Tongue (tissue), 2 donors: Measurements from ENCODE around the gene GGT6. TPM values are rescaled to one million over a fixed set of nuclear protein-coding genes. Genes with fewer than 3 reads are reported as not detected.
"Not testable (repeated sequence)": the region's sequence is repeated elsewhere in the genome, so short reads cannot be mapped to it uniquely, and the experiment has no call there.

ENCODE experiments used
- DNase-seq: peaks from one replicate; pipeline ENCODE4 v3.0.0-alpha.2; 2015
- total RNA-seq: library from RNA; depleted of rRNA; stranded (reverse); fragments of >200 nt; gene quantifications from one replicate; pipeline ENCODE4 v1.2.3, GENCODE V29; 2014

GGT6 gene, protein sequence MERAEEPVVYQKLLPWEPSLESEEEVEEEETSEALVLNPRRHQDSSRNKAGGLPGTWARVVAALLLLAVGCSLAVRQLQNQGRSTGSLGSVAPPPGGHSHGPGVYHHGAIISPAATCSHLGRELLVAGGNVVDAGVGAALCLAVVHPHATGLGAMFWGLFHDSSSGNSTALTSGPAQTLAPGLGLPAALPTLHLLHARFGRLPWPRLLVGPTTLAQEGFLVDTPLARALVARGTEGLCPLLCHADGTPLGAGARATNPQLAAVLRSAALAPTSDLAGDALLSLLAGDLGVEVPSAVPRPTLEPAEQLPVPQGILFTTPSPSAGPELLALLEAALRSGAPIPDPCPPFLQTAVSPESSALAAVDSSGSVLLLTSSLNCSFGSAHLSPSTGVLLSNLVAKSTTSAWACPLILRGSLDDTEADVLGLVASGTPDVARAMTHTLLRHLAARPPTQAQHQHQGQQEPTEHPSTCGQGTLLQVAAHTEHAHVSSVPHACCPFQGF
- total RNA-seq, result 10.5 TPM

DNA sequence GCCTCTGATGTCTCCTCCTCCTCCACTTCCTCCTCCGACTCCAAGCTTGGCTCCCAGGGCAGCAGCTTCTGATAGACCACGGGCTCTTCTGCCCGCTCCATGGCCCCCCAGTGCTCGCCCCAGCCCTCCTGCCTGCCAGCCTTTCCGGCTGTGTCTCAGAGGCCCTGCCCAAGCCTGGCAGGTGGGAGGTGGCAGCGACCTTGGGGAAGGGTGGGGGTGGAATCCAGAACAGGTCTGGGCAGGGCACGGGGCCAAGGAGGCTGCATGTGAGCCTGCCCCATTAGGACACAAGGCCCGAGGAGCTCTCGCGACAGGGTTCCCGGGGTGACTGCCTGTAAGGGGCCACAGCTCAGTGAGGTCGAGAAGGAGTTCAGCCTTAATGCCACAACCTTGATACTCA is at the start of gene GGT6:
GGT6 (minus strand) TSS at position 157 of the 400 bp plus-strand sequence; CDS start at position 101, 56 bp downstream.
- DNase-seq, result no peak

DNA sequence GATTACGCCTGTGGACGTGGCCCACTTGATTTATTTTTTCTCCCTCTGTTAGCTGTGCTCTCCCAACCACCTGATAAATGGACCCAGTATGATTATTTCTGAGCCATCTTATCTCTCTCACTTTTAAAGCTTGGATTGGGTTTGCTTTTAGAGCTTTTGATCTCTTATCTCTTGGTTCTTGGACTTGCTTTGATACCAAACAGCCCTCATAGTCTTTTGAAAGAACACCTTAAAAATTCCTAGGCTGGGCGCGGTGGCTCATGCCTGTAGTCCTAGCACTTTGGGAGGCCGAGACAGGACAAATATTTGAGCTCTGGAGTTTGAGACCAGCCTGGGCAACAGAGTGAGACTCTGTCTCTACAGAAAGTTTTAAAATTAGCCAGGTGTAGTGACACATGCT is 49.8 kb upstream of the GGT6 start:
- no peak for DNase-seq

DNA sequence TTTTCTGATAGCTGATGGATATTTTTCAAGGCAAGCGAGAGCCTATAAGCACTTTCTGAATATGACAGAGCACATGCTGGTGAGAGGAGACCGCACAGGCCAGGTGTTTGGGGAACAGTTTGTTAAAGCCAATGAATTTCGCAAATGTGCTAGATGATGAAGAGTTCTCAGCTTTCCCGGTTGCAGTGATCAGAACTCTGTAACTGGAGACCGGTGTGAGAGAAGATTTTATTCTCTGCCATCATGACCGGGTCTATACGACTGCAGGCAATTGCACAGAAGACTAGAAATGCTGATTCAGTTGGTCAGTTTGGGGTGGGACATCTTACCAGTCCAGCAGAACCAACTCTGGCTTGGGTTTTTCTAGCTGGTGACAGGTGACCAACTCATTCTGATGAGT is 49.4 kb upstream of the GGT6 start:
- DNase-seq, result no peak

DNA sequence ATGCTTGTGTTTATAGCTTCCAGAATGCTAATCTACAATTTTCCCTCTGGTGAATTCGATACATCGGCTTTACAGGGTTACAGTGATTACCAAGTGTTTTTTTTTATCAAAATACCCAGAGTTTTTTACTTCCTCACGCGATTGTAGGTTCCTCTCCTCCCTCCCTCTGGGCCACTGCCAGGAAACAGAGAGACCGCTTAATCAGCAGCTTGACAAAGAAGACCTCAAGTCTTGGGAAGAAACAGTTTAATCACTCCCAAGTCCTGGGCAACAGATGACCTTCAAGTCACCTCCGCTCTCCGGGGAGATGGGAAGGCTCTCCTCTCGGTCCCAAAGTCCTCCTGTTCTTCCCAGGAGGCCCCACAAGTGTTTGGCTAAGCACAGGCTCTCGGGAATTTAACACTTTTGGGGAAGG is 47.4 kb upstream of the GGT6 start:
- peak; percentile 81 for DNase-seq

DNA sequence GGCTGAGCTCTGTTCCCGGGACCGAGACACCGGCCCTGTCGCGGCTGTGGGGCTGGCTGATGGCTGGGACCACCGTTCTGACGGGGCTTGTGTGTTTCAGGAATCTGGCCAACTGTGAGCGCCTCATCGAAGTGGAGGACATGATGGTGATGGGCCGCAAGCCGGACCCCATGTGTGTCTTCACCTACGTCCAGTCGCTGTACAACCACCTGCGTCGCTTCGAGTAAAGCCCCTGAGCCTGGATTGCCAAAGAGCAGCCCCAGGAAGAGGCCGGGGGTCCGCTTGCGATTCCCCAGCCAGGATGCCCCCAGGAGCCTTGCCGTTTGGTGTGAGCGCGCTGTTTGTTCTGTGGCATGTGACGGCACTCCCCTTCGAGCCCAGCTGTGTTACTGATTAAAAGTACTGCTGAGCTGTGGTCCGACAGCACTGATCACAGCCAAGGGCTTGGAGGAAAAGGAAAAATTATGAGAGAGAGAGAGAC is 46.9 kb upstream of the GGT6 start:
- no peak for DNase-seq

DNA sequence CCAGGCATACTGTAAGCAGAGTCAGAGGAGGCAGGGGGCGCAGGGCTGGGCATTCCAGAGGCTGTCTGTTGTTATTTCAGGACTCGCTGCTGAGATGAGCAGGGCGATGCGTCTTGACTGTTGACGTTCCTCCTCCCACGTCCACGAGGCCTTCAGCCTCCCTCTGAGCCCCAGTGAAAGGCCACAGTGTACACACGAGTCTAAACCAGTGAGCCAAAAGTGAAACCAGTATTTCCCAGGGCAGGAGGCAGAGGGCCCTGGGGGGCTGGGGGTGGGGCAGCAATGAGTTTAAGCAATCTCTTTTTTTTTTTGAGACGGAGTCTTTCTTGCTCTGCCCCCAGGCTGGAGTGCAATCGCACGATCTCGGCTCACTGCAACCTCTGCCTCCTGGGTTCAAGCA is 45.4 kb upstream of the GGT6 start:
- DNase-seq, result no peak

DNA sequence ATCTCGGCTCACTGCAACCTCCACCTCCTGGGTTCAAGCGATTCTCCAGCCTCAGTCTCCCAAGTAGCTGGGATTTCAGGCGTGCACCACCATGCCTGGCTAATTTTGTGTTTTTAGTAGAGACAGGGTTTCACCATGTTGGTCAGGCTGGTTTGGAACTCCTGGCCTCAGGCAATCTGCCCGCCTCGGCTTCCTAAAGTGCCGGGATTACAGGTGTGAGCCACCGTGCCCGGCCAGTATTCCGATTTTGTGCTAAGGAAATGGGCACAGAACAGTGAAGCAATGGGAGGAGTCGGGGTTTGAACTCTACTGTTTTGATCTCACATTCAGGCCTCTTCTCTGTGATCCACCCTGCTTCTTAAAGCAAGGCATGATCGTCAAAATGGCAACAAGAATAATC is 44.4 kb upstream of the GGT6 start:
- not testable (repeated sequence) for DNase-seq

DNA sequence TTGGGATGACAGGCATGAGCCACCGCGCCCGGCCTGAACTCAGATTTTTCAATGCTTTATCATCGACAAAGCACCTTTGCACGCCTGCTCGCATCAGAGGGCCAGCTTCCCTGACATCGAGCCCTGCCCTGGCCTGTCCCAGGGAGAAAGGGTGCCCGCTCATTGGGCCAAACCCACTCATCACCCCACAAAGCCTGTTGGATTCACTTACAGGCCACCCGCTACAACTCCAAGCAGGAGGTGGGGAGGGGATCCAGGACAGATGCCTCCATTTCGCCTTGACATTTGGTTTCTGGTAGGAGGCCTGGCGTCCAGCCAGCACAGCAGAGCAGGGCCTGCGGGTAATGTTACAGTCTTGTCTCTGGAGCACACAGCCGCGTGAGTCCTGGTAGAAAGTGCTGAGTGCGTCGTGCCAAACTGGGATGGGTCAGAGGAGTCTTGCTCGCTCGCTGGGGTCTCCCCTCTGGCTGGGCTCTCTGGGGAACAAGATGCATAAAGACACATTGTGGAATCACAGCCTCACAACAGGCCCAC is 43.8 kb upstream of the GGT6 start:
- DNase-seq, result peak; percentile 96

DNA sequence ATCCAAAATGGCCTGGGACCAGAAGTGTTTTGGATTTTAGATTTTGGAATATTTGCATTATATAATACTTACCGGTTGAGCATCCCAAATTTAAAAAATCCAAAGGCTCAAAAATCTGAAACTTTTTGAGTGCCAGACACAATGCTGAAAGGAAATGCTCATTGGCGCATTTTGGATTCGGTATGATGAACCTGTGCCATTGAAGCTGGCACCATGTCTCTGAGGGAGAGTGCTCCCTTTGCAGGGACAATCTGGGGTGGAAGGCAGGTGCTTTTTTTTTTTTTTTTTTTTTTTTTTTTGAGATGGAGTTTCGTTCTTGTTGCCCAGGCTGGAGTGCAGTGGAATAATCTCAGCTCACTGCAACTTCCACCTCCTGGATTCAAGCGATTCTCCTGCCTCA is 41.7 kb upstream of the GGT6 start:
- no peak for DNase-seq

DNA sequence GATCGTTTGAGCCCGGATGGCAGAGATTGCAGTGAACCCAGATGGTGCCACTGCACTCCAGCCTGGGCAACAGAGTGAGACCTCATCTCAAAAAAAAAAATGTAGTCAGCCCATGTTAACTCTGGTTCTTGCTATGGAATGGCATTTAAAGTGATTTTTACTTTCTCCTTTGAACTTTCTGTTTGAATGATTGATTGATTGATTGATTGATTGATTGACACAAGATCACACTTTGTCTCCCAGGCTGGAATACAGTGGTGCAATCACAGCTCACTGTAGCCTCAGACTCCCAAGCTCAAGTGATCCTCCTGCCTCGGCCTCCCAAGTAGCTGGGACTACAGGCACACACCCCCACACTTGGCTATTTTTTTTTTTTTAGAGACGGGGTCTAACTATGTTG is 40.9 kb upstream of the GGT6 start:
- no peak for DNase-seq

DNA sequence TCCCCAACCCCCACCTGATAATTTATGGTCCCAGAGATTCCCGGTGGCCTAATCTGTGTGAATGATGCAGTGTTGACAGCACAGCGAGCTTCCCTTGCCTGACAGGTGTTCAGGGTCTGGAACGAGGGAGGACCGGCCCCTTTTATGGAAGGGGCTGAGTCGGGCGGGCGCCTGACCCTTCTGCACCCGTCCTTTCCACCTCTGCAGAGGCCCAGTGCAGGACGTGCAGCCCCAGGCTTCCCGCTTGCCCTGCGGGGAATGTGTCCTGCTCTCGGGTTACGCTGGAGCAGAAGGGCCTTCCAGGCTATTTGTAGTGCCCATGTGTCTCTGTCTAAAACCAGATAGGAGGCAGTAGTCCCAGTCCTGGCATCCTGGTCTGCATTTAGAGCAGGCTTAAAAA is 40.2 kb upstream of the GGT6 start:
- peak; percentile 89 for DNase-seq

DNA sequence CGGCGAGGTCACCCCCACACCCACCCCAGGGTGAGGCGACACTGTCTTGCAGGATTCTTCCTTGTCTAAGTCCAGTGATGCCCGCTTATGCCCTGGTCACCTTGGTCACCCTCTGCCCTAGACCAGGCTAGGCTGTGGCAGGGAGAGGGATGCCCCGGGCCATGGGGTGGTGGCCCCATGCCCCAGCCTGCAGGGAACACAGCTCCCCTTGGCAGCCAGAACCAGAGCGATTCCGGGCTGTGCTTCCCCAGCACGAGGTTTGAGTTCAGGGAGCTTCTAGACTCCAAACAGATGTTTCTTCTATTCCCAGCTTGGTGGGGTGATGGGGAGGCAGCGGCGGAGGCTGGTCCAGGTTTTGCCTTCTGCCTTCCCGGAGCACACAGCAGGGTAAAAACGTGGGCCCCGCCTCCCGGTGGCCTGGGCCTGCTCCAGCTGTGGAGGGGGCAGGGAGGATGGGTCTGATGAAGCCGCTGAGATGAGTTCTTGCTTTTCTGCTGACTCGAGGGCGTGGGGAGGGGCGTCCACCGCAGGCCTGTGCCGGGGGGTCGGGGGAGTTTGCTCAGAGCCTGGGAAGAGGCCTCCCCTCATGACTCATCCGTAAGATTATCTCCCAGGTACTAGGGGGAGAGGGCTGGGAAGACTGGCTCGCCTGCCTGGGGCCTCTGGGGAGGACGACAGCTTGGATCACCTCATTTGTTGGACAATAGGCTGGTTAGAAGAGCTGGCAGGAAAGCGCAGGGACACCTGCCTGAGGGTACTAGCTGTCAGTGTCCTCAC is 39.3 kb upstream of the GGT6 start:
- DNase-seq, result peak; percentile 80

DNA sequence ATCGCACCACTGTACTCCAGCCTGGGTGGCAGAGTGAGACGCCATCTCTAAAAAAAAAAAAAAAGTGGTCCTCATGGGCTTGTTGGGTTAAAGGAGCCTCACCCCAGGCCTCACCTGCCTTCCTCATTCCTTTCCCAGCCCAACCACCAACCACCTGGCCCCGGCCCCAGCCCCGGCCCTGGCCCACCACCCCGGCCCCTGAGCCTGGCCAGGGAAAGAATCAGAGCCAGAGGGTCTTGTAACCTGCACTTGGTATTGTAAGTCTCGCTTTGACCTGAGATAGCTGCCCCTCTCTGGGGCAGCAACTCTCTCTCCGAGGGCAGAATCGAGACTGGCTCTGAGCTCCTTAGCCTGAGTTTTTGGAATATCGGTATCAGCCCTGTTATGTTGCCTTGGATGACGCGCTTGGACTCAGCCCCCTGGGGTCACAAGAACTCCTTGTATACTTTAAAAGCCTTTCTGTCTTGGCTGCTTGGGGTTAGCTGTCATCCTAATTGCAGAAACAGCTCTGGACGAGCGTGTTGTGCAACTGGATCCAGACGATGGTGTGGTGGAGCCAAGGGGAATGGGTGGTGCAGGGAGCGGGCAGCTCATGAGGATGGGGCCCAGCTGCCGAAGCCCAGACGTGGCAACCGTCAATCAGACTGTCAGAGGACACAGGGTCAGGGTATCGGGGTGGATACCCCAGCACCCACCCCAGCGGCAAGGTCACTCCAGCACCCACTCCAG is 38.6 kb upstream of the GGT6 start:
- DNase-seq, result peak; percentile 69

DNA sequence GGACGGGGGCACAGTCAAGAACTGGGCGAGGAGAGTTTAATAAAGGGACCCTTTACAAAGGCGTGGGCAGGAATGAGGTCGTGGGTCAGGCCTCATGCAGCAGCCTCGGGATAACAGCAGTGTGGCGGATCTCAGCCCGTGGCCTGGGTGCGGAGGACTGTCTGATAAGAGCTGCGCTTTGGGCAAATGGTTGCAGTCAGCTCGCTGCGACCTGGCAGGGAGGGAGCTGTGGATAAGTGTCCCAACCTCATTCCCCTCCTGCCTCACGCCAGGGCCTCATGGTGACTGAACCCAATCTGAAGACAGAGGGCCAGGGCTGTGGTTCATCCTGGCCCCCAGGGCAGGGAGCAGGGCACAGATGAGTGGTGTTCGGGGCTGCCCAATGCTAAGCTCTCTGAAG is 37.6 kb upstream of the GGT6 start:
- no peak for DNase-seq

DNA sequence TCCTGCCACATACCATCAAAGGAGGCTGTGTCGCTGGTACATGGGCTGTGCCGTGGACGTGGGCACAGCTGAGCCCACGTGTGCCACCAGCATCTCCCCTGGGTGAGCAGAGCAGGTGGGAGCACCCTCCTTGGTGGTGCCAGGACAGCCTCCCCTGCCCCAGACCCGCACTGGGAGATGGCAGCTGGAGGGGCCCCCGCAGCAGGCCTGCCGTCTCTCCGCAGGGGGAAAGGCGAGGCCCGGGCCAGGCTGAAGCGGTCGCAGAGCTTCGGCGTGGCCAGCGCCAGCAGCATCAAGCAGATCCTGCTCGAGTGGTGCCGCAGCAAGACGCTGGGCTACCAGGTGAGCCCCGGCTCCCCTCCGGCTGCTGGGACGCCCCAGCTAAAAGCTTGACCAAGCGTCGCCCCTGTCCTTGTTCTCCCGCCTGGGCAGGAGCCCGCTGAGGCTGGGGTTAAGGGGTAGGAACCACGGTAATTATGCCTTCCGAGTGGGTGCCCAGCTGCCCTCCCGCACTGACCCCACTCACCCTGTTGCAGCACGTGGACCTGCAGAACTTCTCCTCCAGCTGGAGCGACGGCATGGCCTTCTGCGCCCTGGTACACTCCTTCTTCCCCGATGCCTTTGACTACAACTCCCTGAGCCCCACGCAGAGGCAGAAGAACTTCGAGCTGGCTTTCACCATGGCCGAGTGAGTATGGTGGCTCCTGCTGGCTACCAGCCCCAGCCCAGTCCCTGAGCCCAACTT is 36.4 kb upstream of the GGT6 start:
- no peak for DNase-seq

DNA sequence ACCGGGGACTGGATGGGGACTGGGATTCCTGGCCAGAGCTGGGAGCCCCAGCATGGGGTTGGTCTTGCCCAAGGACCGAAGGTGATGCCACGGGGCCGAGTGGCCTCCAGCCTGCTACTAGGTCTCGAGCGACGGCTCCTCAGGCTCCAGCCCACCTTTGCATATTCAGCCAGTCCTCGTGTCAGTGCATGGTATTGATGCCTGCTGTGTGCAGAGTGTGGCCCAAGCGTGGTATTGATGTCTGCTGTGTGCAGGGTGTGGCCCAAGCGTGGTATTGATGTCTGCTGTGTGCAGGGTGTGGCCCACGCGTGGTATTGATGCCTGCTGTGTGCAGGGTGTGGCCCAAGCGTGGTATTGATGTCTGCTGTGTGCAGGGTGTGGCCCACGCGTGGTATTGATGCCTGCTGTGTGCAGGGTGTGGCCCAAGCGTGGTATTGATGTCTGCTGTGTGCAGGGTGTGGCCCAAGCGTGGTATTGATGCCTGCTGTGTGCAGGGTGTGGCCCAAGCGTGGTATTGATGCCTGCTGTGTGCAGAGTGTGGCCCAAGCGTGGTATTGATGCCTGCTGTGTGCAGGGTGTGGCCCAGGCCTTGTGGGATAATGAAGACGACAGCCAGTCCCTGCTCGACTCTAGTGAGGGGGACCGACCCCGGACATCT is 35.4 kb upstream of the GGT6 start:
- DNase-seq, result not testable (repeated sequence)

DNA sequence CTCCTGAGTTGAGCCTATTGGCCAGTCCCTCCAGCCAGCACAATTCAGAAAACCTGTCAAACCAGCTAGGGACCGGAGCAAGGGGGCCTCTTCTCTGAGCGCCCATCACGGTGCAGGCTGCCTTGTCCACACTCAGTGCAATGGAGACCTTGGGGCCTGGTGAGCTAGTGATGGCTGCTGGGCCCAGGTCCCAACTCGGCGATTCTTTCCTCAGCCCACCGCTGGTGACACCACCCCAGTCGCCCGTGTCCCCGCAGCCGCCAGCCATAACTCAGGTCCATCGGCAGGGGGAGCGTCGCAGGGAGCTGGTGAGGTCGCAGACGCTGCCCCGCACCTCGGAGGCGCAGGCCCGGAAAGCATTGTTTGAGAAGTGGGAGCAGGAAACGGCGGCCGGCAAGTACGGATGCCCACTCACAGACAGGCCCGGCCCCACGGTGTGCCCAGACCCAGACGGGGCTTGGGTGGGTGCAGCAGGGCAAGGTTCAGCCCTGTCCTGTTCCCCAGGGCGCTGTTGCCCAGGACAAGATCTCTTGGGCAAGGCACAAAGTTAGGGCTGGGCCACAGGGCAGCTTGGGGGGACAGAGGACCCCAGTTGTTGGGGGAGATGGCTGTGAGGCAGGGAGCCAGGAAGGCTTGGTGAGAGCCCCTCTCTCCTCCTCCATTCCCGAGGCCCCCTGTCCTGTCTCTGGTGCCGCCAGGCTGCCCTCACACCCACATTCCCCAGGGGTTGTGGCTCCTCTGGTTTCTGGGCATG is 34.7 kb upstream of the GGT6 start:
- no peak for DNase-seq

DNA sequence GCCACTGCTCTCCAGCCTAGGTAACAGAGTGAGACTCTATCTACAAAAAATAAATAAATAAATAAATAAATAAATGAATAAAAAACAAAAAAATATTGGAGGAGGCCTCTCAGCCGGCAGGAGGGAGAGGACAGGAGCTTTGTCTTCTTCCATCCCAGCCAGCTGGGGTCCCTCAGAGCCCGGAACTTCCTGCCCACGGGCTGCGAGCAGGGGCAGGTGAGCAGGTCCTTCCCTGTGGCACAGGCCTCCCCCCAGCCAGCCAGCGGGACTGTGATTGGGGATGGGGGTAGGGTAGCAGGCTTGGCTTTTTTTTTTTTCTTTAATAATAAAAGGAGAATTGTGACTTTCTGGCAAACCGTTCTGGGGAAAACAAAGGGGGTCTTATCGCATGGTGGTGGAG is 34.0 kb upstream of the GGT6 start:
- DNase-seq, result no peak

DNA sequence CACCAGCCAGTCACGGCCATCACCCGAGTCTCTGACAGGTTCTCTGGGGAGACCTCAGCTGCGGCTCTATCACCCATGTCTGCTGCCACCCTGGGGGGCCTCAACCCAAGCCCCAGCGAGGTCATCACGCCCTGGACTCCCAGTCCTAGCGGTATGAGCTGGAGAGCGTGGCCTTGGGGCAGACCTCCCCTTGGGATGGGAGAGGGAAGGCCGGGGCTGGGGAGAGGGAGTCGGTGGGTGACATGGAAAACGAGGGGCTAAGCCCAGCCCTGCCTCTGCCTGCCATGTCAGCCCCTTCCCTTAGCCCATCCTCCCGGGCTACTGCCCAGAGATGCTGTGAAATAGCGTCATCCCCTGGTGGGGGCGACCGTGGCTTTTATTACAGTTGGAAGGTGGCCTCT is 32.6 kb upstream of the GGT6 start:
- DNase-seq, result no peak
